ENCODE data around the gene TUBB3.

- TF ChIP-seq CTCF (IDR thresholded peaks at IDR 0.05) (no peak), REST (IDR thresholded peaks at IDR 0.05; ENCODE audit: insufficient read depth in 1 of 2, low read depth in 2 of 2, low read length in 1 of 2) (no peak), POLR2AphosphoS5 (IDR thresholded peaks at IDR 0.05; ENCODE audit: low read depth, low read length) (no peak), SIN3A (IDR thresholded peaks at IDR 0.05; ENCODE audit: borderline replicate concordance, insufficient read depth, low read depth, low read length) (no peak), TCF7L2 (IDR thresholded peaks at IDR 0.05; ENCODE audit: low read depth, low read length) (no peak)
These were observed 48.5 kb downstream of the TUBB3 start for GRCh38 chr16:89971495-89972243.
